ENCODE measurements around the gene NR1H3.
A peak's percentile ranks its signal among the peaks of the same experiment; 100 is the strongest.

Gene NR1H3

GRCh38 chr11:47247502-47247901 is 10.3 kb upstream of the NR1H3 start:
- no peaks in the 10 kb centered on the region for H4K20me1 ChIP-seq (ENCODE audit: low read depth, low read length)
- H3K27me3 ChIP-seq (ENCODE audit: low read length), result no peaks in the 10 kb centered on the region
- H3K27ac ChIP-seq (ENCODE audit: low read depth, low read length), result no peak overlapping the region
- peaks cover 20% of the 10 kb centered on the region for H3K79me2 ChIP-seq (ENCODE audit: insufficient read depth, low read length)
- no peak overlapping the region for H2AFZ ChIP-seq (ENCODE audit: low read depth, low read length, severe bottlenecking)
- no peaks in the 10 kb centered on the region for H3K36me3 ChIP-seq (ENCODE audit: low read length)
- peak overlapping the region; percentile 75 for H3K4me3 ChIP-seq (ENCODE audit: insufficient read depth, low read length, poor library complexity, severe bottlenecking)
- peak overlapping the region; percentile 92 for H3K4me2 ChIP-seq (ENCODE audit: low read depth, low read length, poor library complexity, severe bottlenecking)
- no peaks in the 10 kb centered on the region for H3K9me2 ChIP-seq (replicated peaks; ENCODE audit: insufficient read depth, low read length)
- H3F3A ChIP-seq (ENCODE audit: insufficient read depth), result 0 out of 2 replicates have a peak, but pooled peaks cover 3% of the 10 kb centered on the region
- no peak for TF ChIP-seq CTCF (IDR thresholded peaks at IDR 0.05; ENCODE audit: insufficient read depth, low read length, poor library complexity, severe bottlenecking)
- no peak for TF ChIP-seq EZH2phosphoT487 (conservative IDR thresholded peaks at IDR 0.05; ENCODE audit: low read length)
- no peak overlapping the region; the same call in 1 of the 2 replicates for H3K9ac ChIP-seq (ENCODE audit: low read length)
- no peaks in the 10 kb centered on the region for H3K9me3 ChIP-seq (ENCODE audit: insufficient read depth, low read length)

GRCh38 chr11:47248304-47248663 is 9.5 kb upstream of the NR1H3 start:
- no peaks in the 10 kb centered on the region for H3K36me3 ChIP-seq (ENCODE audit: low read length)
- H3K4me3 ChIP-seq (ENCODE audit: insufficient read depth, low read length, poor library complexity, severe bottlenecking), result peak overlapping the region; percentile 75
- 0 out of 2 replicates have a peak, but pooled peaks cover 3% of the 10 kb centered on the region for H3F3A ChIP-seq (ENCODE audit: insufficient read depth)
- peaks cover 20% of the 10 kb centered on the region for H3K79me2 ChIP-seq (ENCODE audit: insufficient read depth, low read length)
- H4K20me1 ChIP-seq (ENCODE audit: low read depth, low read length), result no peaks in the 10 kb centered on the region
- peak overlapping the region; percentile 92 for H3K4me2 ChIP-seq (ENCODE audit: low read depth, low read length, poor library complexity, severe bottlenecking)
- no peaks in the 10 kb centered on the region for H3K9me3 ChIP-seq (ENCODE audit: insufficient read depth, low read length)
- H3K9ac ChIP-seq (ENCODE audit: low read length), result peak overlapping the region; percentile 86
- TF ChIP-seq EZH2phosphoT487 (conservative IDR thresholded peaks at IDR 0.05; ENCODE audit: low read length) (no peak), CTCF (IDR thresholded peaks at IDR 0.05; ENCODE audit: insufficient read depth, low read length, poor library complexity, severe bottlenecking) (no peak)
- H3K9me2 ChIP-seq (replicated peaks; ENCODE audit: insufficient read depth, low read length), result no peaks in the 10 kb centered on the region
- H2AFZ ChIP-seq (ENCODE audit: low read depth, low read length, severe bottlenecking), result peak overlapping the region; percentile 89
- peak overlapping the region; percentile 70 for H3K27ac ChIP-seq (ENCODE audit: low read depth, low read length)
- H3K27me3 ChIP-seq (ENCODE audit: low read length), result no peaks in the 10 kb centered on the region

GRCh38 chr11:47248664-47249377 is 9.0 kb upstream of the NR1H3 start, which contains the start of gene ACP2:
ACP2 (minus strand) TSS chr11:47248814; CDS start chr11:47248789, 25 bp downstream.
- H3K9me3 ChIP-seq (ENCODE audit: insufficient read depth, low read length), result no peaks in the 10 kb centered on the region

More at GRCh38 chr11:47248664-47249377, 9.0 kb upstream of the NR1H3 start, which contains the start of gene ACP2:
- H3K36me3 ChIP-seq (ENCODE audit: low read length), result no peaks in the 10 kb centered on the region
- peak within 1 kb of the TSS; percentile 89 for H2AFZ ChIP-seq (ENCODE audit: low read depth, low read length, severe bottlenecking)
- H3K27me3 ChIP-seq (ENCODE audit: low read length), result no peaks in the 10 kb centered on the region
- peak within 1 kb of the TSS; percentile 75 for H3K4me3 ChIP-seq (ENCODE audit: insufficient read depth, low read length, poor library complexity, severe bottlenecking)
- peaks cover 20% of the 10 kb centered on the region for H3K79me2 ChIP-seq (ENCODE audit: insufficient read depth, low read length)
- H3K9ac ChIP-seq (ENCODE audit: low read length), result peak within 1 kb of the TSS; percentile 86
- H3K9me2 ChIP-seq (replicated peaks; ENCODE audit: insufficient read depth, low read length), result no peaks in the 10 kb centered on the region
- H3F3A ChIP-seq (ENCODE audit: insufficient read depth), result 0 out of 2 replicates have a peak, but pooled peaks cover 3% of the 10 kb centered on the region
- TF ChIP-seq EZH2phosphoT487 (conservative IDR thresholded peaks at IDR 0.05; ENCODE audit: low read length) (no peak), CTCF (IDR thresholded peaks at IDR 0.05; ENCODE audit: insufficient read depth, low read length, poor library complexity, severe bottlenecking) (peak; percentile 21)
- H3K4me2 ChIP-seq (ENCODE audit: low read depth, low read length, poor library complexity, severe bottlenecking), result peak within 1 kb of the TSS; percentile 92
- H3K27ac ChIP-seq (ENCODE audit: low read depth, low read length), result peak within 1 kb of the TSS; percentile 70
- H4K20me1 ChIP-seq (ENCODE audit: low read depth, low read length), result no peaks in the 10 kb centered on the region

Measured in SU-DHL-6 (cell line).